GM23248 (cell line): Measurements from ENCODE around the gene COX7A2L.

ENCODE experiments used
- EZH2 ChIP-seq: fragments of 200-600 bp; sonication (generic); IDR thresholded peaks from 2 replicates; pipeline ENCODE4 v1.6.1; 2018; ENCODE audit warnings: antibody characterized with exemption, mild to moderate bottlenecking; ENCODE audit not compliant: insufficient read depth, poor library complexity, severe bottlenecking
- EZH2phosphoT487 ChIP-seq: fragments of 200-600 bp; sonication (generic); IDR thresholded peaks from 2 replicates; pipeline ENCODE4 v1.6.1; 2018; ENCODE audit warnings: antibody characterized with exemption, moderate library complexity, mild to moderate bottlenecking, low read depth; ENCODE audit not compliant: insufficient read depth

- TF ChIP-seq EZH2 = no peak
- no peak for TF ChIP-seq EZH2phosphoT487
Measured at GRCh38 chr2:42359304-42359964, 1.6 kb downstream of the COX7A2L start.
